MV-4-11 (cell line): Measurements from ENCODE around the gene UNC5C.

Experiments
- DNase-seq: peaks from one replicate; lab custom pipeline; 2025; lab: John Stamatoyannopoulos, UW

The UNC5C gene

GRCh38 chr4:95522682-95523530 is 25.9 kb downstream of the UNC5C start:
- DNase-seq, result peak; percentile 62

- no peak for DNase-seq
Measured at GRCh38 chr4:95517576-95518345, 31.0 kb downstream of the UNC5C start.

GRCh38 chr4:95516528-95517017 is 32.2 kb downstream of the UNC5C start:
- DNase-seq, result peak; percentile 65

- DNase-seq, result no peak
Measured at GRCh38 chr4:95515589-95515988, 33.2 kb downstream of the UNC5C start.

GRCh38 chr4:95513022-95513421 is 35.8 kb downstream of the UNC5C start:
- no peak for DNase-seq

GRCh38 chr4:95511477-95511876 is 37.3 kb downstream of the UNC5C start:
- DNase-seq, result no peak

GRCh38 chr4:95510877-95511276 is 37.9 kb downstream of the UNC5C start:
- no peak for DNase-seq

- peak; percentile 9 for DNase-seq
Measured at GRCh38 chr4:95510145-95510544, 38.6 kb downstream of the UNC5C start.

- no peak for DNase-seq
Measured at GRCh38 chr4:95508421-95508820, 40.4 kb downstream of the UNC5C start.

GRCh38 chr4:95507561-95507960 is 41.2 kb downstream of the UNC5C start:
- no peak for DNase-seq

- no peak for DNase-seq
Measured at GRCh38 chr4:95507147-95507546, 41.6 kb downstream of the UNC5C start.

GRCh38 chr4:95506264-95506663 is 42.5 kb downstream of the UNC5C start:
- no peak for DNase-seq

GRCh38 chr4:95505799-95506198 is 43.0 kb downstream of the UNC5C start:
- DNase-seq, result no peak

- no peak for DNase-seq
Measured at GRCh38 chr4:95505151-95505550, 43.6 kb downstream of the UNC5C start.

GRCh38 chr4:95504501-95504900 is 44.3 kb downstream of the UNC5C start:
- DNase-seq, result no peak

- no peak for DNase-seq
Measured at GRCh38 chr4:95500361-95500760, 48.4 kb downstream of the UNC5C start.

- DNase-seq, result no peak
Measured at GRCh38 chr4:95499291-95499696, 49.5 kb downstream of the UNC5C start.

- DNase-seq, result no peak
Measured at GRCh38 chr4:95494186-95494585, 54.6 kb downstream of the UNC5C start.

GRCh38 chr4:95478679-95479078 is 70.1 kb downstream of the UNC5C start:
- no peak for DNase-seq

- DNase-seq, result no peak
Measured at GRCh38 chr4:95476121-95476520, 72.7 kb downstream of the UNC5C start.

GRCh38 chr4:95472534-95472933 is 76.2 kb downstream of the UNC5C start:
- DNase-seq, result no peak

GRCh38 chr4:95470622-95471021 is 78.2 kb downstream of the UNC5C start:
- DNase-seq, result no peak

- DNase-seq, result no peak
Measured at GRCh38 chr4:95469617-95470016, 79.2 kb downstream of the UNC5C start.
